ENCODE results near the gene TAF12. TPM values are rescaled to one million over a fixed set of nuclear protein-coding genes. Genes with fewer than 3 reads are reported as not detected.
"Not testable (repeated sequence)": the region's sequence is repeated elsewhere in the genome, so short reads cannot be mapped to it uniquely, and the experiment has no call there.

TAF12 gene
- total RNA-seq, 1 donor from 2014 or later: 27.7 TPM

DNA sequence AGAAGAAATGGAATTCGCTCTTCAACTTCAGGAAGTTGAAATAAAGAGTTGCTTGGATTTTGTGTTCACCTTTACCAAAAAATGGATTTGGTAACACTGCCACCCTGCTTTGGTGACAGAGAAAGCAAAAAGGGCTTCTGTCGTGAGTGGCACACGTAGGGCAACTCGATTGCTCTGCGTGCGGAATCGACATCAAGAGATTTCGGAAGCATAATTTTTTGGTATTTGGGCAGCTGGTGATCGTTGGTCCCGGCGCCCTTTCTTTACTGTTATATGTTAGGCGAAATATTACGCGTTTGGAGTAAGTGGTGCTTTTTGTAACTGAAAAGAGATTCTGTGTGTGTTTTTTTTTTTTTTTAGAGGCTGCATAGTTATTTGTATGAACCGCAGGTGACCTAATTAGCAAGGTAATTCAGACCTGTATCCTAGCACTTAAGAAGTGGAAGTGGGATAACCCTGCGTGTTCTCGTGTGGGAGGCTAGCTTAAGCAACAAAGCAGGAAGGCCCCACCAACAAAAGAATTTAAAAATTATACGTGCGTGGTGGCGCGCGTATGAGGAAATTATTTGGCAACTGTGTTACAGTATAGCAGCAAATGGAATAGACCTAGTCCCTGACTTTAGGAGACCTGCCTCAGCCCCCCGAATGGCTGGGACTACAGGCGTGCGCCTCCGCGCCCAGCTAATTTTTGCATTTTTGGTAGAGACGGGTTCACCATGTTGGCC is 5.8 kb upstream of the TAF12 start, which contains the start of gene RNU11:
Gene RNU11, plus strand, starts transcription at position 127 of the 725 bp plus-strand sequence.
- DNase-seq (ENCODE audit: missing footprints) (peak; percentile 86), ATAC-seq (peak; percentile 87)
- intact Hi-C loops (cut with DNase I): loop anchor here (1.0 to 2.0 kb wide), 3 partner anchors 20 to 532 kb away; partner anchors contain the start of genes GMEB1, SRSF4 and YTHDF2

DNA sequence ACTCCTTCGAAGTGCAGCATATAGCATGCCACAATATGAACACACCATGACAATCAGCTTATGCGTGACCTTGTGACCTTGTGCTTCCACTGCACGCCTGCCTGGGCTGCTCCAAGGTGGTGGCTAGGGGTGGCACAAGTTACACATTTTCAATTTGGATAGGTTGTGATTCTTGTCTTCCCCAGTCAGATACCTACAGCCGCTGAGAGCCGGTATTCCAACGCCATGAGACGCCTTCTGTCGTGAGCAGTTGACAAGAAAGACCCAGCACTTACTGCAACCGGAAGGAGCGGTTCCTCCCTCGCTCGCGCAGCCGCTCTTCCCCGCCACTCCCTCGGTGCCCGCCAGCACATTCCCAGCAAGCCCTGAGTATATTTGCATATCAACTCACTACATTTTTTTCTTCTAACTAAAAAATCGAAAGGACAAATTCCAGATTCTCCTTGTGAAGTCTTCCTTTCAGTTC is 5.2 kb upstream of the TAF12 start:
- DNase-seq (ENCODE audit: missing footprints) (peak; percentile 95), ATAC-seq (peak; percentile 95)
- intact Hi-C loops (cut with DNase I): loop anchor here (1.0 to 2.0 kb wide), 3 partner anchors 21 to 533 kb away; partner anchors contain the start of genes GMEB1, SRSF4 and YTHDF2

DNA sequence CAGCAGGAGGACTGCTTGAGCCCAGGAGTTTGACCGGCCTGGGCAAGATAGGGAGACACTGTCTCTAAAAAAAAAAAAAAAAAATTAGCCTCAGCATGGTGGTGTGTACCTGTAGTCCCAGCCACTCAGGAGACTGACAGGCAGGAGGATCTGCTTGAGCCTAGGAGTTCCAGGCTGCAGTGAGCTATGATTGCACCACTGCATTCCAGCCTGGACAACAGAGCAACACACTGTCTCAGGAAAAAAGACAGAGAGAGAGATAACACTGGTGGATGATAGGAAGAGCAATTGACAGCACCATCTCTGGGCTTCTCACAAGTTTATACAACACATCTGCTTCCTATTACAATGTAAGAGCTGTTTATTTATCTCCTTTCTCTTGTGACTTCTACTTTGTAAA is 3.2 kb upstream of the TAF12 start:
- intact Hi-C loops (cut with DNase I): no loop called here
- ATAC-seq: no peak
- DNase-seq (ENCODE audit: missing footprints): no peak

GRCh38 chr1:28645406-28645805 is 2.5 kb upstream of the TAF12 start:
- ATAC-seq; intact Hi-C loops (cut with DNase I); DNase-seq (ENCODE audit: missing footprints): not testable (repeated sequence)

DNA sequence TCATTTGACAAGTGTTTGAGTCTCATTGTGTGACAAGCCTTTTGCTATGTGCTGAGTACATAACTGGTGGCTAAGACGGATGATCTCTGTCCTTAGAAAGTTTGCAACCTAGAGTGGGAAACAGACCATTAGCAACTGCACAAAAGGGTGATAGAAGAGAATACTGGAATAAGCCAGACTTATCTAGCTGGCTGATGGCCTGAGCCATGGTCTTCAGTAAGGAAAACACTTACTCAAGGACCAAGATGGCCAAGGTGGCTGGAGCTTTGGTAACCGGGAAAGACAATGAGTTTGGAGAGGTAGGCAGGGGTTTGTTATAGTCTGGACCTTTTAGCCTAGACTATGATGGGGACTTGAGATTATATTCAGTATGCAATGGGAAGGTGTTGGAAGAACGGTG is 1.6 kb upstream of the TAF12 start:
- intact Hi-C loops (cut with DNase I): no loop called here
- no peak for ATAC-seq
- DNase-seq (ENCODE audit: missing footprints): no peak

DNA sequence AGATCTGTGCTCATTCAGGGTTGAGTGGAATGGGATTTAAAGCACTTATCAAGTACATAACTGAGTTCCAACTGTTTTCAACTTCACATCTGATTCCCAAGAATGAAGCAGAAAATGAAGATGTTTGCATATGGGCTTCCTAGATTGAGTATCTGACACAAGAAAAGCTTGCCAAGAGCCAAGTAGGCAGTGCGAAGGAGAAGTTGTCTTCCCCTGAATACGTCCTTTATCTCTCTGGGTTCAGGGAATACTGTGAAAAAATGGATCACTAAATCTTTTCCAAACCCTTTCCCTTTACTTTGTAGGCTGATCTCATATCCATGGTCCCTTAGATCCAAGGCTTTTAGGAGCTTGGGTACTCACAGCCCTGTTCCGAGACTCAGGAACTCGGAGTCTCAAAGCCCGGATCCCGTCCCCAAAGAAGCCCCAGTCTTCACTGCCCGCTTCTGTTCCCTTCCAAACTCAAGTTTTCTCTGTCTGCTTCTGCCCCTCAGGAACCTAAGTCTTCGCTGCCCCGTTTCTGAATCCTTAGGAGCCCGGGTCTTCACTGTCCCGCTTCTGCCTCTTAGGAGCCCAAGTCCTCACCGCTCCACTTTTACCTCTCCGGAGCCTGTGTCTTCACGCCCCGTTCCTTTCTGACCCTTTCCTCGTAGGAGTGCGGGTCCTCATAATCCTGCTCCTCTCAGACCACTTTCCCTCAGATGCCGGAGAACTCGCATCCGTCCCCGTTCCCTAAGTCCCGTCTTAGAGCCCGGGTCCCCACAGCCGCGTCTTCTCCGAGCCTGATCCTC is 616 bp downstream of the TAF12 start:
- intact Hi-C loops (cut with DNase I): loop anchor here (2.0 kb wide), 1 partner anchor 61 kb away; no protein-coding TSS in a partner anchor
- peak; percentile 4 for ATAC-seq
- DNase-seq (ENCODE audit: missing footprints): peak; percentile 73

DNA sequence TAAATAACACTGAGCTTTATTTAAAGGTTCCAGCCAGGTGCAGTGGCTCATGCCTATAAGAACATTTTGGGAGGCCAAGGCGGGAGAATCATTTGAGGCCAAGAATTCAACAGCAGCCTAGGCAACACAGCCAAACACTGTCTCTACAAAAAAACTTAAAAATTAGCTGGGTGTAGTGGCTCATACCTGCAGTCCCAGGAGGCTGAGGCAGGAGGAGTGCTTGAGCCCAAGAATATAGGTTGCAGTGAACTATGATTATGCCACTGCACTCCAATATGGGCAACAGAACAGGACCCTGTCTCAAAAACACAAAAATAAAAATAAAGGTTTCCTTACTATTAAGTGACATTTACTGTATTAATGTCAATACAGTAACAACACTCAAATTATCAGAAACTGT is 2.1 kb downstream of the TAF12 start:
- intact Hi-C loops (cut with DNase I): no loop called here
- no peak for ATAC-seq
- DNase-seq (ENCODE audit: missing footprints): no peak

DNA sequence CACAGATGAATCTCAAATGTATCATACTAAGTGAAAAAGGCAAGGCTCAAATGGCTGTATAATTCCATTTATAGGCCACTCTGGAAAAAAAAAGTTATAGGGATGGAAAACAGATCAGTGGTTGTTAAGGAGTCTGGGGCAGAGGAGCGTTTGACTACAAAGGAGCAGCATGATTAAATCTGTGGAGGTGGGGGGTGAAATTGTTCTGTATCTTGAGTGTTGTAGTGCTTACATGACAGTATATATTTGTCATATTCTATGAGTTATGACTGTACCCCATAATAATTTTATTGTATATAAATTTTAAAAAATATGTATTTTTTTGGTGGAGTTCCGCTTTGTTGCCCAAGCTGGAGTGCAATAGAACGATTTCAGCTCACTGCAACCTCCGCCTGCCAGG is 10.3 kb downstream of the TAF12 start:
- ATAC-seq (no peak), DNase-seq (ENCODE audit: missing footprints) (no peak)
- intact Hi-C loops (cut with DNase I): no loop called here

DNA sequence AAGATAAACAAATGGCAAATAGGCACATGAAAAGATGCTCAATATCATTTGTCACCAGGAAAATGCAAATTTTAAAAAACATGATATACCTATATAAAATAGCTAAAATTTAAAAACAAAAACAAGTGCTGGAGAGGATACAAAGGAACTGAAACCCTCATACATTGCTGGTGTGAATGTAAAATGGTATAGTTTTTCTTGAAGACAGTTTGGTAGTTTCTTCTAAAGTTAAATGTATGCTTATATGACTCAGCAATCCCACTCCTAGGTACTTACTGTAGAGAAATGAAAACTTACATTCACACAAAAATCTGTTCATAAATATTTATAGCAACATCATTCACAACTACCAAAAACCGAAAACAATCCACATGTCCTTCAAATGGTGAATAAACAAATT is 11.2 kb downstream of the TAF12 start:
- ATAC-seq (no peak), DNase-seq (ENCODE audit: missing footprints) (no peak)
- intact Hi-C loops (cut with DNase I): no loop called here

DNA sequence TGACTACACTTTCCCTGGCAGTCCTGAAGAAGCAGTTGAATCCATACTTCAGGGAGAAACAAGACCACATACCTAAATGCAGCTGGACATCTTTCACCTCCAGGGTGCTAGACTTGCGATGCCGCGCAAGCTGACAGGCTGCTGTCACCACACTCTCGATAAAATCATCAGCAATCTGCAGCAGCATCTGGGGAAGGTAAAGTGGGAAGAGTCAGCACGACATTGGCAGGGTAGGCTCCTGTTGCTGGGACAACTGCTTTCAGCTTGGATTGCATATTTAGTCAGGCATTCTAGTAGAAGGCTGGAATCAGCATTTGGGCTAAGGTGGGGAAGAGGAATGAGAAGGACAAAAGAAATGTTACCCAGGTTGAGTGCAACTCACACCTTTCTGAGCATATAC is 29.7 kb downstream of the TAF12 start:
- DNase-seq (ENCODE audit: missing footprints): no peak
- intact Hi-C loops (cut with DNase I): no loop called here

GRCh38 chr1:28606771-28607170 is 36.1 kb downstream of the TAF12 start:
- ATAC-seq (no peak), DNase-seq (ENCODE audit: missing footprints) (no peak)
- intact Hi-C loops (cut with DNase I): loop anchor here (10.0 kb wide), 1 partner anchor 242 kb away; the partner anchor contains the start of gene PHACTR4

More for the DNA sequence above, 29.7 kb downstream of the TAF12 start:
- ATAC-seq: no peak

- intact Hi-C loops (cut with DNase I): loop anchor here (10.0 kb wide), 1 partner anchor 240 kb away; the partner anchor contains the start of gene PHACTR4
- no peak for DNase-seq (ENCODE audit: missing footprints)
- no peak for ATAC-seq
Measured at GRCh38 chr1:28604962-28605361, 37.9 kb downstream of the TAF12 start.

DNA sequence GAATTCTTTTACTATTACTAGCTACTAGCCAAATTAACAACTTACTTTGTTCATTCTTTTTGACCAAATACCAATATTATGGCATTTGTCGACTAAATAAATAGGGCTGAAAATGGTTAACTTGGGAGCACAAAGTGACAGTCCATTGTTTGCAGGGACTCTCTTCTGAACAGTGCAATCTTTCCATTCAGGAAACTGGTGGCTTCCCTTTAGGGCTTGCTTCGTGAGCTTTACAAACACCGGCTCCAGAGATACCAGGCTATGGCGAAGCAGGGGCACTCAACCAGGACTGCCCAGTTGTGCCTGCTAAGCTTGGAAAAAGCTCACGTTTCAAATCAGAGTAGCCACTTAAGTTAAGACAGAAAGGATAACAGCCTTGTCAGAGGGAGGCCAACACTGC is 38.5 kb downstream of the TAF12 start:
- DNase-seq (ENCODE audit: missing footprints) (no peak), ATAC-seq (no peak)
- intact Hi-C loops (cut with DNase I): loop anchor here (10.0 kb wide), 1 partner anchor 240 kb away; the partner anchor contains the start of gene PHACTR4

DNA sequence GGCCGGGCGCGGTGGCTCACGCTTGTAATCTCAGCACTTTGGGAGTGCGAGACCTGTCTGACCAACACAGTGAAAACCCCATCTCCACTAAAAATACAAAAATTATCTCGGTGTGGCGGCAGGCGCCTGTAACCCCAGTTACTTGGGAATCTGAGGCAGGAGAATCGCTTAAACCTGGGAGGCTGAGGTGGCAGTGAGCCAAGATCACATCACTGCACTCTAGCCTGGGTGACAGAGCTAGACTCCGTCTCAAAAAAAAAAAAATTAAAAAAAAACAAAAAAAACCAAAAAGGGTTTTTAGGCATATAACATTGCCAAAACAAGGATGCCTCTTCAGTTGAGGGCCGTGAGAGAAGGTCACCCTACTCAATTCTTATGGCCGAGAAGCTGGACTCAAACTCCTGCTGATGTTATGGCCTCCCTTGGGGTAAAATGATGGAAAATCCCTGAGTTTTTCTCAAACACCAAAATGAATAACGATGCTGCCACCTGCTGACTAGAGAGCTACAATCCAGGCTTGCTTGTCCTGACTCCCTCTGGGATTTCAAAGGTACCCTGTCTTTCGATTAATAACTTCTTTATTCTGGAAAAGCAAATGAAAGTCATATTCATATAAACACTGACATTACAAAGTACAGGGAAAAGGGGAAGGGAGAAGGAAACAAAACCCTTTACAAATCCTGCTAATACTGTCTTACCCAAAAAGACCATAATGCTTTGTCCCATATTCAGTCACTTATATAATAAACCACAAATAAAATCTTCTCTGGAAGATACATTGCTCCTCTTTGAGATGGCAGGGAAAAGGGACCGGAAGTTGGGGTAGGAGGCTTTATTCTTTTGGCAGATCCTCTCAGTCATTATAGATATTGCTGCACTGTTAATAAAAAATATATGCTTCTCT is 40.1 kb downstream of the TAF12 start:
- no peak for DNase-seq (ENCODE audit: missing footprints)
- peak; percentile 58 for ATAC-seq
- intact Hi-C loops (cut with DNase I): loop anchor here (2.0 to 10.0 kb wide), 2 partner anchors 84 to 238 kb away; partner anchors contain the start of gene PHACTR4

DNA sequence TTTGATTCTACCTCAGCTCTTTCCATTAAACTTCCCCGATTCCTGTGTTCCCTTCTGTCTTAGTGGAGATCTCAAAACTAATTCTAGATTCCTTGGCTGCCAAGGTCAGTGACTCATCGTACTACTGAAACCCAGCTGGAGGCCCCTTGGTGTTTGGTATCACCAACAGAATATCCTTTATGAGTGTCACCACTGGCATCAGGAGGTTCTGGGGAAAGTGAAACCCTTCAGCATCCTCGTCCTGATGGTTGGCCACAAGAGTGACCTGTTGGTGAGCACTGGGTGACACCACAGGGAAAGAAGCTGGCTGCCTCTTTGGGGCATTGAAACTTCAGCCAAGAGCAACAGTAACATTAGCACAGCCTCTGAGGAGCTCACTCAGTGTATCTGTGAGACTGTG is 41.2 kb downstream of the TAF12 start:
- DNase-seq (ENCODE audit: missing footprints): no peak
- peak; percentile 36 for ATAC-seq
- intact Hi-C loops (cut with DNase I): loop anchor here (2.0 to 10.0 kb wide), 2 partner anchors 83 to 237 kb away; partner anchors contain the start of gene PHACTR4

DNA sequence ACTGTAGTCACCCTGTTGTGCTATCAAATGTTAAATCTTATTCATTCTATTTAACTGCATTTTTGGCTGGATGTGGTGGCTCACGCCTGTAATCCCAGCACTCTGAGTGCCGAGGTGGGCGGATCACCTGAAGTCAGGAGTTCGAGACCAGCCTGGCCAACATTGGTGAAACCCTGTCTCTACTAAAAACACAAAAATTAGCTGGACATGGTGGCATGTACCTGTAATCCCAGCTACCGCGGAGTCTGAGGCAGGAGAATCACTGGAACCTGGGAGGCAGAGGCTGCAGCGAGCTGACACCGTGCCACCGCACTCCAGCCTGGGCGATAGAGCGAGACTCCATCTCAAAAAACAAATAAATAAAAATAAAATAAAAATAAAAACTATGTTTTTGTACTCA is 46.6 kb downstream of the TAF12 start:
- ATAC-seq; DNase-seq (ENCODE audit: missing footprints); intact Hi-C loops (cut with DNase I): not testable (repeated sequence)

- ATAC-seq: no peak
- no peak for DNase-seq (ENCODE audit: missing footprints)
- intact Hi-C loops (cut with DNase I): no loop called here
Measured at GRCh38 chr1:28595412-28596191, 47.3 kb downstream of the TAF12 start.
